NCI-H2107 (cell line): Measurements from ENCODE around the gene RNF212.

Experiments used
- DNase-seq: peaks from one replicate; lab custom pipeline; 2025; lab: John Stamatoyannopoulos, UW

RNF212 gene

DNA sequence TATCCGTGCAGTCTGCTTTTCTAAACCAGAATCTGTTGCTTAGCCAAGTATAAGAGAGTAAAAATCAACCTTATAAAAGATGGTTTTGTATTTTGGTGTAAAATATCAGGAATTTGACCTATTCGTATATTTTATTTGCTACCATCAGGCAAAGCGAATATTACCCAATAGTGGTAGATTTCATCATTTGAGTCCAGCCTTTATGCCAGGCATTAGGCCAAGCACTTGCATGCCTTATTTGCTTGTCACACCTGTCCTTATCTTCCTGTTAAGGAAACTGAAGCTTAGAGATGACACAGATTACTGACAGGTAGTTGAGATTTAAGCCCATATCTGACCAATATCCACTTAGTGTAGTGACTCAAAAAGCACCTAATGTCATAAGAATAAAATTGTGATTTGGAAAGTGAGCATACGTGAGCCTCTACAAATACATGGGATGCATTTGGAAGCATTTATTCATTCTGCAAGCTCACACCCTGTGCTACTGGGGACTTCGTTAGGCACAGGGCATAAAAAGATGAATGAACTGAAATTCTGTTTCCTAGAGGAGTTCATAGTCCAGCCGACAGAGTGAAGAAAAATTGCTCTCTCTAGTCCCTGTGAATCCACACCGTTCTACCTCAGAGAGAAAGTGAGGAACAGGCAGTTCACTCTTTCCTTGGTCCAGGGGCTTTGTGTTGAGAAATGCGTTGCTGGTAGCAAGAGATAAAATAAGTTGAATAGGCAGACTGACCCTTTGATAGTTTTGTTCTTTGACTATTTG lies 2.3 kb upstream of the RNF212 start:
- no peak for DNase-seq

DNA sequence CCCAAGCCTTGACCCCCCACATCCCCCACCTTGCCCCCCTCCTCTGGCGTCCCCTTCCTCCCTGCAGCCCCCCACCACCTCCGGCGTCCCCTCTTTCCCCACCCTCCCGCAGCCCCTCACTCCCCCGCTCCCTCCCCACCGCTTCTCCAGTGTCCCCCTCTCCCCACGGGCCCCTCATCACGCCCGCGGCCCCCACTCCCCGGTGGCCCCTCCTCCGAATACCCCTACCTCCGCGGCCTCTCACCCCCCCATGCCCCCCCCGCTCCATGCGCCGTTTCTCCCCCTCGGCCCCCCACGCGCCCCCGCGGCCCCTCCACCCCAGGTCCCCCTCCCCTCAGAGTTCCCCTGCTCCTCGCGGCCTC lies 562 bp downstream of the RNF212 start:
- no peak for DNase-seq

DNA sequence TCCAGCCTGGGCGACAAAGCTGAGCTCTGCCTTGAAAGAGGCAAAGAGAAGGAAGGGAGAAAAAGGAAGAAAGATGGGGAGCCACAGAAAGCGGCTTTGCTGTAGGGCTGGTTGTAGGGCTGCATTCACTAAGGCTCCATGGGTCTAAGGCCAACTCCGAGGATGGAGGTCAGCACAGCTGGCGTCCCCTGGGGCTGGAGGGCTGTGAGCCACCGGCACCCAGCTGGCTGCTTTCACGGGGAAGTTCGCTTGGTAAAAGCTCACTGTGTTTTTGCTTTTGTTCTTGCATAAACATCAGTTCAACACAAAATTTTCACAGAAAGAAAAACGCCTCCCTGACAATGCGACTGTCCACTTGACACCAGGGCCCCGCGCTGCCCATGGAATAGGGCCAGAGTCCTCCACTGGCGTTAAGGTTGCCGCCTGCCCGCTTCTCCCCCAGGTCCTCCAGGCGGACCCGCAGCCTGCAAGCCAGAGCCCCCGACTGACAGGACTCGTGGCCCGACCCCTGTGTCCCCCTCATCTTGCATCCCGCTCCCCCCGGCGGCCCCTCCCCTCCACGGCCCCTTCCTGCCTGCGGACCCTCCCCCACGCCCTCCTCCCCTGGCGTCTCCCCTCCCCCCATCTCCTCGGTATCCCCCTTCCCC lies 1.1 kb downstream of the RNF212 start:
- DNase-seq, result no peak

DNA sequence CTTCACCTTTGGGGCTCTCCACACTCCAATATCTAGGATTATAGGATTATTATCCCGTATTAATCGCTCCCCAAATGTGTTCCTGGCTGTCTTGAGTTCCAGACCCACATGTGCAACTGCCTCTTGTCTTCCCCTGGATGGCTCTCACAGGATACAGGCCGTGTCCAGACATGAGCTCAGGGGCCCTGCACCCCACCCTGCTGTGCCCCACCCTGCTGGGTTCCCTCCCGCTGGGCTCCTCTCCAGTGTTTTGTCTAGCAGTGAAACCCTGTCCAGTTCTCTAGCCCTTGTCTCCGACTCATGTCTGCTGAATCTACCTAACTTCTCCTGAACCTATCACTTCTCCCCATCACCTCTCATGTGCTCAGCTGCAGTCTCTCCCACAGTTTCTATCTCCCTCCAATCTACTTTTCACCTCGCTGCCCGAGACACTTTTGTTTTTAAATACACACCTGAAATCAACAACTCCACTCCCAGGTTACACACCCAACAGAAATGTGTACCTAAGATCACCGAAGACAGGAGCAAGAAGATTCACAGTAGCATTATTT lies 2.0 kb downstream of the RNF212 start:
- DNase-seq, result no peak

DNA sequence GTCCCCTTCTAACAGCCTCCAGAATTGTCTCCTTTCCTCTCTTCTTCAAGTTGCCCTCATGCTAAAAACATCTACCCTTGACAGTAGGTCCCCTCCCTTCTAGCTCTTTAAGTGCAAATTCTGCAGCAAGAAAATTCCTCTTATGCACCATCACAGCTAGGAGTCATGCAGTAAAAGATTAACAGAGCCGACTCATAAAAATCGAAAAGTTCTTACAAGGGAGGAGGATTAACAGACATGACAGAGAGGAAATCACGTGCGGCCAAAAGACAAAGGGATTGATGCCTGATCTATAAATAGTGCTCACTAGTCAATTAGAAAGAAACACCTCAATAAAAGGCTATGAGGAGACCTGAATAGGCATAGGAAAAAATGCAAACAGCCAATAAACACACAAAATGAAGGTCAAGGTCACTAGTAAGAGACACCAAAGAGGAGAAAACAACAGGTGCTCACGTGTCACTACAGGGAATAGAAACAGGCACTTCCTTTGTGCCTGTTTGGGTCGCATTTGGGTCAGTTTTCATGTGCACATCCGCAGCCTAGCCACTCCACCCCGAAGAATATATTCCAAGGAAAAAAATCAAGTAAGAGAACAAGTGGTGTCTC lies 3.4 kb downstream of the RNF212 start:
- no peak for DNase-seq

DNA sequence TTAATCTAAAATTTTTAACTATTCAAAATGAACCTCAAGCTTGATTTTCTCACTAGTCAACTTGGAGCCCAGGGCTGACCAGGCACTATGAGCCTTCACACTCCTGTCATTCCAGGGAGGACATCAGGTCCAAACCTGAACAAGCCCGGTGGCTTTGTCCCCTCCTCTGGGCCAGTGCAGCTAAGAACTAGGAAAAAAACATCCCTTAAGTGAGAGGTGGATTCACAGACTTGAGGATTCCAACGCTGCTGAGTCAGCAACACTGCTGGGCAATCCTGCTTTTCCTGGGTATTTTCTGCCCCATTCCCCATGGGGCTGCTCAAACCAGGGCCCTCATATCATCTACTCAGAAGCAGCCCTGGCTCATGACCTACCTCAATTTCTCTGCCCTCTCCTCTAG lies 4.0 kb downstream of the RNF212 start:
- no peak for DNase-seq

DNA sequence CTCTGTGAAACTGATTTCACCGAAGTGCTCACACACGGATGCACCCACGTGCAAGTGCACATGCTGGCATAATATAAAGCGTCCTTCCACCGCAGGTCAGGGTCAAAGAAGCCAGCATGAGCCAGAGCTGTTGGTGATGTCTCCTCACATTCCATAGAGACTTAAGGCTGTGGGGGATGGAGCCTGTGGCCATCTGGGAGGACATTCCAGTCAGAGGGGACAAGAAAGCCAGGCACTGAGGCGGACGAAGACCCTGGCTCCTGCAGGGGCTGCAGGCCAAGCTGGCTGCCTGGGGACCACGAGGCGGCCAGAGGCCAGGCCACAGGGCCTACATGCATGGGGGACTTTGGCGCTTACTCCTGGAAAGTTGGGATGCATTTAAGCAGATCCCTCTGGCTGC lies 7.7 kb downstream of the RNF212 start:
- DNase-seq, result no peak

DNA sequence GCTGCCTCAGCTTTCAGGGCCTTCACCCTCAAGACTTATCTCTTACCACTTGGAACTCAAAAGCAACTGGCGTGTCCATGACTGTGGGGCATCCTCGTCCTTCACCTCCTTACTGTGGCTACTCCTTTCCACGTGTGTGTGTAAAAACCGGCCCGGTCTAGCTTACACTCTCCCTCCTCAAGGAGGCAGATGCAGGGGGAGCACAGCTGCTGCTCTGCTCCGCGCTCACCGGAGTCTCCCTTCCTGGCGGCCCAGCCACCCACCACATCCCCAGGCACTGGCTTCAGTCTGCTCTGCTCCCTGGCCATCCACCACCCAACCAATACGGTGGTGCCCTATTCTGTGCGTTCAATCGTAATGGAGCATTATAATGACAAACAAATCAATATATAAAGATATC lies 8.3 kb downstream of the RNF212 start:
- DNase-seq, result no peak

DNA sequence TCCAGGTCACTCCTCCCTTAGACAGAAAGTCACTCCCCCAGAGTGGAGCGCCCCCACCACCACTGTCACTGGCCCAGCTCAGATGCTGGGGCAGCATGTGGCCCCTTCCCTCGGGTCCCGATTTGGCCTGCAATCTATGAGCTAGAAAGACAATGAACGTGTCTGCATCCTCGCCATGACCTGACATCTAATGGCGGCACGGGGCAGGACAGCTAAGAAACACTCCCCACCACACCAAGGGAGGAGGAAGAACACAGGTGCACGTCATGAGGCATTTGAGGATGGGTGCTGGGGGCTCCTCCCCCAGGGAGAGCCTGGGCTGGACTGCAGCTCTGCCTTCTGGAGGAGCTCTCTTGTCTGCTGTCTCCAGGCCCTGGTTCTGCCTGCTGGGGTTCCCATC lies 8.7 kb downstream of the RNF212 start:
- DNase-seq, result no peak

DNA sequence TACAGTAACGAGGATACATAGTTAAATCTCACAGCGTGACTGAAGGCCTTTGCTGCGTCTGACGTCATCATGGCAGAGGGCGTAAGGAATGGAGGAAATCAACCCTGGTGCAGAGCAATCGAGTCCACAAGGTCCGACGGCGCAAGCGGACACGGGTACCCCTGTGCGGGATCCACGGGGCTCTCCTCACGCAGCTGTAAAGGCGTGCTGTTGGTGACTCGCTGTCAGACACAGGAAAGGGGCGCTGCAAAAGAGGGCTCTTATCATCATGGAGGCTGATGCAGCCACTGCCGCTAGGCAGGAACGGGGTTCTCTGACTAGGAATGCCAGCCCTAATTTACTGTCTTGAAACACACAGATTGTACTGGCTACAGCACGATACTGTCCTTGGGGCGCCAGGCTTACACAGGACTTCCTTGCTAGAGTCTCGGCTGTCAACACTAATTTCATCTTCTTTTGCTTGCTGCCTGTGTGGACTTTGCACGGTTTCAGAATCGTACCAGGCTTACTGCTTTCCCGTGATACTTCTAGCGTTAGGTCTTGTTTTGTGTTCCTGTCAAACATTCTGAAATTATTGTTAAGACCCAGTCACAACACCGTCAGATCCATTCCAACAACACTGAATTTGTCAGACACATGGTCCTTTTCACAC lies 13.6 kb downstream of the RNF212 start:
- DNase-seq, result no peak

DNA sequence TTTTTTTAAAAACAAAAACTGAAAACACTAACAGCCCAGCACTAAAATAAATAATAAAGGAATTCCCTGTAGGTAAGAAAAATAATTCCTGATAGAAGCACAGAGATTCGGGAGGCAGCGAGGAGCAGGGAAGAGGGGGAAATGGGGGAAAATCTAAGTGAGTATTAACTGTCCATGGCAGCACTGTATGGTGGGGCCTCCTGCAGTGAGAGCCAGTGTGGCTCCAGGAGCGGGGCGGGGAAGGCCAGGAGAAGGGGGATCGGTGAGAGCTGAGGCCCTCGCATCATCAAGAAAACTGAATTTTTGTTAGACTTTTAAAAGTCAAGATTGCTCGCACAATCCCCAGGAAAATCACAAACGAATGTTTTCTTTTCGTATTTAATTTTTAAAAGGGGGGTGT lies 14.1 kb downstream of the RNF212 start:
- no peak for DNase-seq

DNA sequence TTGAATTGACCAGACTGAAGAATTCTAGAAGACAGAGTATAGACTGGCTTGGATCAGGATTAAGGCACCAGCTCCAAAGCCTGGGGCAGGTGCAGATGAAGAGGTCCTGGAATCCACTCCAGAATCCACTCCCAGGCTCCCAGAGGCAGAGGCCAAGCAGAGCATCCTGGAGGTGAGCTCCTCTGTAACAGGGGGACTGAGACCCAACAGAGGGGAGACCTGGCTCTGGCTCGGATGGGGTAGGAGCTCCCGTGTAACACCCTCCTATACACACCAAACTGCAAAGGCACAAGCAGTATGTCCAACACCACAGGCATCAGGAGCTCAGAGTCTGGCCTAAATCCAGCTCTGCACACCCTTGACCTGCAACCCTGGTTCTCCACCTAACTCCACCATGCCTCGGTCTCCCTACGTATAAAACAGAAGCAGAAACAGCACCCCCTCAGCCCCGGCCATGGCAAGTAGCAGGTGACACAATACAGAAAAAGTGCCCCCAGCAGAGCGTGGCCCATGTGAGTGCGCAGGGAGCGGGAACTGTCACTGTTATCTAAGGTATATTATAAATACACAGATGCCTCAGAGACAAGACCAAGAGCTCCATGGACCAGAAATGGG lies 14.9 kb downstream of the RNF212 start:
- no peak for DNase-seq

DNA sequence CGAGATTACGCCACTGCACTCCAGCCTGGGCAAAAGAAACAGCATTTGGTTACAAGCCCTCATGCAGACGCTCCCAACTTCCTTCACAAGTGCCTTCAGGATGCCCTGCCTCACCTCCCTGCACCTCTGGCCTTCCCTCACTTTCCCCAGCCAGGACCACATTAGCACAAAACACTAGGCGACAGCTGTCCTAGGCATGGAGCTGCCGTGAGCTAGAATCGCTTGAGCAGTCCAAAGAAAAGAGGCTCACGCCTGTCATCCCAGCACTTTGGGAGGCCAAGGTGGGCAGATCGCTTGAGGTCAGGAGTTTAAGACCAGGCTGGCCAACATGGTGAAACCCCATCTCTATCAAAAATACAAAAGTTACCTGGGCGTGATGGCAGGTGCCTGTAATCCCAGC lies 15.8 kb downstream of the RNF212 start:
- DNase-seq, result no peak

DNA sequence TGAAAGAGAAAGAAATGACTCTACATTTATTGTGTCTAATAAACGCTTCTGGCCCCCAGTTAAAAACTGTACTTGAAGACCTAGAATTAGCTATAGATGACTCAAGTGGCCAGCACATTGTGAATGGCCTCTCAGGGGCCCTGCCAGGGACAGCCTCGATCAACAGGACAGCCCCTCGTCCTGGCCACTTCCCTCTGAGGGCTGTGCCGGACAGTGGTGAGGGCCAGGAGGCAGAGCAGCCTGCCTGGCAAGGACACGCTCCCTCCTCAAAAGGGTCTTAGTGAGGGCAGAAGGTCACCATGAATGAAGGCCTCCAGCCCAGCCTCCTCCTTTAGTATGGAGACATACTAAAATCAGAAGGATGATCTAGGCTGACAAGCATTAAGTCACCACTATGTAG lies 16.5 kb downstream of the RNF212 start:
- DNase-seq, result no peak

DNA sequence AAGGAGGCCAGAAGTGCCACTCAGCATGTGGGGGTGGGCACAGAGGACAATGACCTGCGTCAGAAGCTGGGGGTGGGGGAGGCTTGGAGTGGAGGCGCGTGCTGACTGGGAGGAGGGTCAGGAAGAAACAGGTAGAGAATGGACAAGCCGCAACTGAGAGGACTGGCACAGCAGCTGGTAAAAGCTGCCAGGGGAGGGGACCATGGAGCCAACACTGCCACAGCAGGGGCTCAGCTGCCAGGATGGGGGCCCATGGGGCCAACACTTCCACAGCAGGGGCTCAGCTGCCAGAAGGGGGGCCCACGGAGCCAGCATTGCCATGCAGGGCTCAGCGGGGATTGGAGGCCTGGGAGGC lies 19.1 kb downstream of the RNF212 start:
- DNase-seq, result no peak

DNA sequence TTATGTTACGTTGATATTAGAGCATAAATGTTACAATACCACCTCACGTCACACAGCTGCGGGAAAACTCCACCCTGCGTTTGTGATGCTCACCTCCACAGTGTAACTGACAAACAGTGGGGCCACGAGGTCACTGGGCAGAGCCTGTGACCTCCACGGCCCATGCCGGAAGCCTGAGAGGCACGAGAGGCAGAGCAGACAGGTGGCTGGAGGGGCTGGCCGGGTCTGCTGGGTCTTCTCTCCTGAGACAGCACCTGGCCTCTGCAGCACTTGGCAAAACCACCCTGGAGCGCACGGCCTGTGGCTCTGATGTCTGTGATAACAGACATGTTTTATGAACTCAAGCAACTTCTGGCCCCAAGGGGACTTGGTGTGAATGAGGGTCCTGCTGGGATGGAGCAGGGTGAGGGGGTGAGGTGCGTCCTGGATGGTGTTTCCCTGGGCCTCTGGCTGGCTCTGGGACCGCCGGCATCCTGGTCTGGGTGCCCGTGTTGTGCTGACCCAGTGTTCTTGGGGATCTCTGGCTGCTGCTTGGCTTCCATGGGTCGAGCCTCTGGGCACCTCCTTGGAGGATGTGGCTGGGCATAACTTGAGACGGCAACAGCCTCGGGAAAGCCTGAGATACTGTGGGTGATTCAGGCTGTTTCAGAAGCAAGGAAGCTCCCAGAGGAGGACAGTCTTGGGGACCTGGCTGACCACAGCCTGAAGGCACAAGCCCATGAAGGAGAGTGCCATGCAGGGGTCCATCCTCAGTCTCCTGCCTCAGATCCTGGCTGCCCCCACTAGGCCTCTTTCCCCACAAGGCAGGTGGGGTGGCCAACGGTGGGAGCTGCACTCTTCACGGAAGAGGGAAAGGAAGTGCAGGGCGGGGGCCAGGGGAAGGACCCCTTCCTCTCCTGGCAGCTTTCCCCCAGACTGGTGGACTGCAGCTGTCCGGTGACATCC lies 19.7 kb downstream of the RNF212 start:
- no peak for DNase-seq

DNA sequence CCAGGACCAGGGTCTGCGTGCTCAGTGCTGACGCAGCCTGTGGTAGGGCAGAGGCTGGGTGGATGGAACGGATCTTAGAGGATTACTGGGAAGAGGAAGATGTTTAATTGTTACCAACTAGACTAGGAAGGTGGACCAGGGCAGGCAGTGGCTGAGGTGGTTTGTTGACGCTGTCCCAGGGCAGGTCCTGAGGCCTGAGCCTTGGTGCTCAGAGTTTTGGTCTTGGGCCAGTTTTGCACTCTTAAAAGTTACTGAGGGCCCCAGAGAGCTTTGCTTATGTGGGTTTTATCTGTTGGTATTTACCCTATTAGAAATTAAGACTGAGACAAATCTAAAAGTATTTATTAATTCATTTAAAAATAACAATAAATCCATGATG lies 20.4 kb downstream of the RNF212 start:
- no peak for DNase-seq

DNA sequence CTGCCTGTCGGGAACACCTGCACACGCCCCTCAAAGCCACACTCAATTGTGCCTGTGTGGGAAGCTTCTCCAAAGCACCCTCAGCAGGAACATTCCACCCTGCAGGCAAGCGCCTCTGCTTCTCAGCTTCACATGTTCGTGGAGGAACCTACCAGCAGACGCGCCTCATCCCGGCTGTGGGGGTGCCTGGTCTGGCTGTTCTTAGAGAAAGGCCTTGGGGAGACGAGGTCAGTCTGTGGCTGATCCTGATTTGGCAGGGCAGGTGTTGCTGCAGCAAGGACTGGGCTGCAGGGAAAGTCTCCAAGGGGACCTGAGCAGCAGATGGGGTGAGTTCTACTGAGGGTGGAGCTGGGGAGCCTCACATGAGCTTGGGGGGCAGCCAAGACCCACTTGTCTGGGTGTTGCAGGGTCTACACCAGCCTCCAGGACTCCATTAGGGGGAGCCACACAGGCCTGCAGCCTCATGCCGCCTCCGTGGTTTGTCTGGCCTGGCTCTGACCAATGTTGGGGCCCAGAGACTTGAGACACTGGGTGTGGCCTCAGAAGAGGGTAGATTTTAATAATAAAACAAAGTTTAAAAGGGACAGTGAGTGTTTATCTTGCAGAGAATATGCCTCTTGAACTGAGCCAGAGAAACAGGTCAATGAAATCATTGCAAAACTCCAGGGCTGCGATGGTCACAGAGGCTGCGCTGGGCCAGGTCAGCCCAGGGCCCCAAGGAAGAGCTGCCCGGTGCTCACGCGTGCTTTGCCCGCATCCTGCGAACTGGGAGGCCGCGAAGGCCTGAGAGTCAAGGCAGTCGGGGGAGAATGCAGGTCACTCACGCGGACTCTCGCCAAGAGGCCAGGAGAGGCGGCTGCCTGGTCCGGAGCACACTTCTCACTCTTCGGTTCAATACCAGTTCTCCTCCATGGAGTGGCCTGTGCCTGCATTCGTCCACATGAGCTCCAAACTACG lies 21.1 kb downstream of the RNF212 start:
- no peak for DNase-seq

DNA sequence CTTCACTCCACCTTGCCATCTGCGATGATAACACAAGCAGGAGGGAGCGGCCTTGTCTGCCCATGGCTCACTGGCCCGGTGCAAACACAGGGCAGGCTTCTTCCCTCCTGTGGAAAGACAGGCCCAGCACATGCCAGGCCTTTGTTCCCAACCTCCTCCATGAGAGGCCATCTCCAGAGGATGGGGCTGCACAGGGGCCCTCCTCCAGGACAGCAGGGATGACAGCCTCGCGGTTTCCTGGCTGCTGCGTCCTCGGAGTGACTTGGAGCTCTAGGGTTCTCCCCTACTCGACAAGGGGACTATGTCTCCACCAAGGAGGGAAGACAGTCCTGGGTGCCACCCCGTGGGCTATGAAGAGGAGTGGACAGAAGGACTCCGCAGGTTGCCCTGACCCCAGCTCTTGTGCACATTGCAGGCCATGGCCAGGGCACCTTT lies 21.8 kb downstream of the RNF212 start:
- no peak for DNase-seq
